PC-9 (cell line): ENCODE measurements around the gene PPP2R5C. TPM values are rescaled to one million over a fixed set of nuclear protein-coding genes. Genes with fewer than 3 reads are reported as not detected.

Experiments
- BruUV-seq: library from RNA; stranded (reverse); fragments of 400-500 nt; replicated peaks from 2 replicates; lab custom pipeline; 2021; lab: Mats Ljungman, UMichigan
- CTCF ChIA-PET: fragments of 300-600 bp; sonication (Branson Sonifier 250); formaldehyde crosslinking; loops from one replicate; lab custom pipeline; 2022; ENCODE audit warnings: antibody characterized with exemption; lab: Charles Lee
- POLR2A ChIA-PET: fragments of 300-600 bp; sonication (Branson Sonifier 250); formaldehyde crosslinking; loops from one replicate; lab custom pipeline; 2022; ENCODE audit warnings: antibody characterized with exemption; ENCODE audit not compliant: unreplicated experiment; lab: Charles Lee
- DNase-seq, 2 experiments: peaks; one replicate each; pipeline versions ENCODE4 v3.0.0 to v3.0.0-alpha.2; 2015 to 2022; ENCODE audit warnings: mixed read lengths in 1 of 2
- H2AFZ ChIP-seq: fragments of 200-600 bp; sonication (generic); 2 replicates; pipeline ENCODE4 v1.8.1; 2017; ENCODE audit warnings: antibody characterized with exemption
- H3F3A ChIP-seq: fragments of 200-600 bp; sonication (generic); 2 replicates; pipeline ENCODE4 v1.8.1; 2017; ENCODE audit warnings: antibody characterized with exemption, mild to moderate bottlenecking, low read depth; ENCODE audit not compliant: insufficient read depth
- H3K27ac ChIP-seq: fragments of 200-600 bp; sonication (generic); 2 replicates; pipeline ENCODE4 v1.6.1; 2016; ENCODE audit warnings: mixed run types
- H3K27me3 ChIP-seq: fragments of 200-600 bp; sonication (generic); 2 replicates; pipeline ENCODE4 v1.6.1; 2016; ENCODE audit warnings: low read depth, mixed run types; ENCODE audit not compliant: insufficient read depth
- H3K36me3 ChIP-seq: fragments of 200-600 bp; sonication (generic); 2 replicates; pipeline ENCODE4 v1.6.1; 2016; ENCODE audit warnings: low read depth, mixed run types
- H3K4me1 ChIP-seq: fragments of 200-600 bp; sonication (generic); replicated peaks from 2 replicates; pipeline ENCODE4 v1.6.1; 2016; ENCODE audit warnings: mixed run types; ENCODE audit not compliant: insufficient read depth
- H3K4me2 ChIP-seq: fragments of 200-600 bp; sonication (generic); 2 replicates; pipeline ENCODE4 v1.6.1; 2017; ENCODE audit warnings: mixed run types
- H3K4me3 ChIP-seq: fragments of 200-600 bp; sonication (generic); 2 replicates; pipeline ENCODE4 v1.6.1; 2016; ENCODE audit warnings: mixed run types
- H3K79me2 ChIP-seq: fragments of 200-600 bp; sonication (generic); 2 replicates; pipeline ENCODE4 v1.6.1; 2017; ENCODE audit warnings: low read depth, mixed run types
- H3K9me2 ChIP-seq: fragments of 200-600 bp; sonication (generic); 2 replicates; pipeline ENCODE4 v1.8.1; 2017; ENCODE audit warnings: mild to moderate bottlenecking; ENCODE audit not compliant: insufficient read depth
- H3K9me3 ChIP-seq: fragments of 200-600 bp; sonication (generic); 2 replicates; pipeline ENCODE4 v1.8.1; 2016; ENCODE audit warnings: low read depth; ENCODE audit not compliant: insufficient read depth
- H4K20me1 ChIP-seq: fragments of 200-600 bp; sonication (generic); 2 replicates; pipeline ENCODE4 v1.8.1; 2017; ENCODE audit not compliant: insufficient read depth
- EZH2 ChIP-seq: fragments of 200-600 bp; sonication (generic); IDR thresholded peaks from 2 replicates; pipeline ENCODE4 v1.8.0; 2017; ENCODE audit warnings: antibody characterized with exemption, low read depth
- intact Hi-C: fragments of 100-400 bp; cut with micrococcal nuclease; formaldehyde crosslinking; loops from one replicate; pipeline ENCODE4 v1.10.0; 2022; ENCODE audit not compliant: unreplicated experiment
- total RNA-seq: library from RNA; stranded (reverse); gene quantifications from 2 replicates; pipeline ENCODE4 v1.2.3, GENCODE V29; 2021
- TF ChIP-seq, protein P1 (sequence below): fragments of 200-600 bp; sonication (generic); conservative IDR thresholded peaks from 2 replicates; pipeline ENCODE4 v1.6.1; 2017; ENCODE audit warnings: mixed run types, antibody characterized with exemption, mild to moderate bottlenecking, moderate library complexity

Gene PPP2R5C
- total RNA-seq, 1 experiment from 2014 or later = 401 TPM

DNA sequence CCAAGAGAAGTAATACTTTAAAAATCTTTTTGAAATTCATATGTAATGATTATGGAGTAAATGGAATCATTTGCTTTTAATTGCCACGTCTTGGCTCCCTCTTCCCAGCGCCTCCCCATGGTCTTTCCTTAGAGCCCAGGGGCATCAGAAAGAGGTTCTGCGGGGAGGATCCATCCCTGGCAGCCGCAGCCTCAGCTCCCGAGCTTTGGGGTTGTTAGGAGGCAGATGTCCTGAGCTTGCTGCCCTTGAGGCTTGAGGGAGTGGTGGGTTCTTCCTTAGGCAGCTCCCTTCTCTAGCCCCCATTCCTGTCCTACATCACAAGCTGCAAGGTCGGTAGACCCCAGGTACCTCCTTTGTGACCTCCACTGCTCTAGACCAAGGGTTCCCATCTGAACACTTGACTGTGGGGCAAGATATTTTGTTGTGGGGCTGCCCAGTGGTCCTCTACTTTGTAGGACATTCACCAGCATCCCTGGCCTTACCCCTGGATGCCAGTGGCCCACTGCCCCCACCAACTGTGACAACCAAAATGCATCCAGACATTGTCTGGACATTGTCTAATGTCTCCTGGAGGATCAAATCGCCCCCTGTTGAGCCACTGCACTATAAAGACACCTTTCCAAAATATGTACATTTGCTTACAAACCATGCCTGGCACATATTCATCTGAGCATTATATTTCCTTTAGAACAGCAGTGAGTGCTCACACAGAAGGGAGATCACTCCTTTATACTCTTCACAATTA is 6.3 kb downstream of the PPP2R5C start:
- Histone ChIP-seq H3K4me3 (no peak overlapping the region), H3K9me3 (no peaks in the 10 kb centered on the region), H3K79me2 (peaks cover 13% of the 10 kb centered on the region), H2AFZ (no peak overlapping the region), H3F3A (peaks cover 45% of the 10 kb centered on the region), H3K9me2 (no peaks in the 10 kb centered on the region), H3K27me3 (no peaks in the 10 kb centered on the region), H3K4me2 (no peak overlapping the region), H4K20me1 (0 out of 2 replicates have a peak, but pooled peaks cover 13% of the 10 kb centered on the region), H3K27ac (no peak overlapping the region), H3K4me1 (peaks cover 35% of the 10 kb centered on the region), H3K36me3 (peaks cover 27% of the 10 kb centered on the region)
- BruUV-seq = no TSS peak
- ChIA-PET CTCF (interaction anchor here (1.8 kb wide), 1 partner anchor 37 kb away, joined by 5 read pairs; no protein-coding TSS in a partner anchor), POLR2A (interaction anchor here (0.6 kb wide), 1 partner anchor 742 kb away, joined by 4 read pairs; no protein-coding TSS in a partner anchor)
- TF ChIP-seq EZH2 = no peak
- TF ChIP-seq, protein P1, sequence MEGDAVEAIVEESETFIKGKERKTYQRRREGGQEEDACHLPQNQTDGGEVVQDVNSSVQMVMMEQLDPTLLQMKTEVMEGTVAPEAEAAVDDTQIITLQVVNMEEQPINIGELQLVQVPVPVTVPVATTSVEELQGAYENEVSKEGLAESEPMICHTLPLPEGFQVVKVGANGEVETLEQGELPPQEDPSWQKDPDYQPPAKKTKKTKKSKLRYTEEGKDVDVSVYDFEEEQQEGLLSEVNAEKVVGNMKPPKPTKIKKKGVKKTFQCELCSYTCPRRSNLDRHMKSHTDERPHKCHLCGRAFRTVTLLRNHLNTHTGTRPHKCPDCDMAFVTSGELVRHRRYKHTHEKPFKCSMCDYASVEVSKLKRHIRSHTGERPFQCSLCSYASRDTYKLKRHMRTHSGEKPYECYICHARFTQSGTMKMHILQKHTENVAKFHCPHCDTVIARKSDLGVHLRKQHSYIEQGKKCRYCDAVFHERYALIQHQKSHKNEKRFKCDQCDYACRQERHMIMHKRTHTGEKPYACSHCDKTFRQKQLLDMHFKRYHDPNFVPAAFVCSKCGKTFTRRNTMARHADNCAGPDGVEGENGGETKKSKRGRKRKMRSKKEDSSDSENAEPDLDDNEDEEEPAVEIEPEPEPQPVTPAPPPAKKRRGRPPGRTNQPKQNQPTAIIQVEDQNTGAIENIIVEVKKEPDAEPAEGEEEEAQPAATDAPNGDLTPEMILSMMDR = 0 out of 2 replicates have a peak, but pooled peaks have one; percentile 19
- intact Hi-C loops = no loop called here
- DNase-seq = peak in 1 of 2 experiments; percentile 32

DNA sequence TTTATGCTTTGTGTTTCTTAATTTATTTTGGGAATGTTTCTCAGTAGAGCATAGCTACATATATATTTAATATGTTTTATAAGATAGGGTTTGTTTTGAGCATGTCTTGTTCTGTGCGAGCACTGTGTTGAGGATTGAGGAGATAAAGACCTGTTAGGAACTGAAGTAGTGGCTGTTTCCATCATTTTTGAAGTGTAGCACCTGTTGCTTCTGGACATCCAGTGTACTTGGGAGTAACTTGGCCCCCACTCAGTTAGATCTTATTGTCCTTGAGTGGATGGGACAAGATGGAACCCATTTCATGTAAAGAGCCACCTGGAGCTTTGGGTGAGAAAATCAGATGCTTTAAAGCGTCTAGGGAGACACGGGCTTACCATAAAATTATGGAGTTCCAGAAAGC is 8.7 kb downstream of the PPP2R5C start:
- intact Hi-C loops = loop anchor here (2.0 to 5.0 kb wide), 4 partner anchors 127 to 327 kb away; no protein-coding TSS in a partner anchor
- Histone ChIP-seq H4K20me1 (peaks cover 20% of the 10 kb centered on the region), H3K9me2 (no peaks in the 10 kb centered on the region), H3K36me3 (peaks cover 8% of the 10 kb centered on the region), H3K27me3 (no peaks in the 10 kb centered on the region), H3F3A (peaks cover 36% of the 10 kb centered on the region), H3K79me2 (0 out of 2 replicates have a peak, but pooled peaks cover 7% of the 10 kb centered on the region), H3K4me3 (no peak overlapping the region), H3K4me2 (no peak overlapping the region), H3K9me3 (no peaks in the 10 kb centered on the region), H3K27ac (no peak overlapping the region), H3K4me1 (peaks cover 41% of the 10 kb centered on the region), H2AFZ (no peak overlapping the region)
- ChIA-PET POLR2A (interaction anchor here (0.6 kb wide), 2 partner anchors 43 to 129 kb away, joined by 4 read pairs; no protein-coding TSS in a partner anchor), CTCF (interaction anchor here (0.5 to 1.8 kb wide), 8 partner anchors 13 to 191 kb away, joined by 3 to 30 read pairs (median 6); no protein-coding TSS in a partner anchor)
- no TSS peak for BruUV-seq
- TF ChIP-seq, protein P1 = no peak
- no peak for TF ChIP-seq EZH2
- DNase-seq = no peak

DNA sequence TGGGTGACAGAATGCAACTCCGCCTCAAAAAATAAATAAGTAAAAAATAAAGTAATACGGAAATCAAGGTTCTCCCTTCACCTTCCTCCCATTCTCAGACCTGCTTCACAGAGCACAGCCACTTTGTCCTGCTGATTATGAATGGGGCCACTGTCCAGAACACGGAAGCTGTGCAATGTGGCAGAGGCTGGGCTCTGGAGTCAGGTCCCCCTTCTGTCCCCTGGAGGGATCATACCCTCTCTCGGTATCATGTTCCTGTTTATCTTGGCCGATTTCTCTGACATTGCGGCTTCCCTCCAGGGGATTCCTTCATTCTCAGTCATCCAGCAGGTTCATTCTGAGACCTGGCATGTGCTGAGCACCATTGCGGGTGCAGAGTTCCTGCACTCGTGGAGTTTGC is 11.3 kb downstream of the PPP2R5C start:
- DNase-seq = peak; percentile 92 to 100
- intact Hi-C loops = loop anchor here (1.0 to 5.0 kb wide), 6 partner anchors 16 to 325 kb away; no protein-coding TSS in a partner anchor
- Histone ChIP-seq H3F3A (peaks cover 23% of the 10 kb centered on the region), H3K9me3 (no peaks in the 10 kb centered on the region), H3K79me2 (0 out of 2 replicates have a peak, but pooled peaks cover 12% of the 10 kb centered on the region), H3K27me3 (no peaks in the 10 kb centered on the region), H3K4me1 (peaks cover 37% of the 10 kb centered on the region), H3K4me2 (peak overlapping the region; percentile 20), H3K9me2 (no peaks in the 10 kb centered on the region), H3K36me3 (no peaks in the 10 kb centered on the region), H2AFZ (no peak overlapping the region), H4K20me1 (peaks cover 22% of the 10 kb centered on the region), H3K27ac (peak overlapping the region; percentile 51), H3K4me3 (no peak overlapping the region)
- TF ChIP-seq, protein P1 = no peak
- no peak for TF ChIP-seq EZH2
- BruUV-seq = no TSS peak
- ChIA-PET CTCF (no interaction called here), POLR2A (interaction anchor here (0.6 to 0.7 kb wide), 2 partner anchors 36 to 71 kb away, joined by 4 to 7 read pairs; no protein-coding TSS in a partner anchor)
